T-helper 9 cell (primary cell): ENCODE data around the gene STOML1.

ENCODE experiments used
- DNase-seq: peaks from one replicate; pipeline ENCODE4 v3.0.0-alpha.2; 2020

STOML1 gene

GRCh38 chr15:74019734-74020133, 27.6 kb upstream of the STOML1 start:
- DNase-seq = no peak

- DNase-seq = no peak
These were observed 21.3 kb upstream of the STOML1 start for GRCh38 chr15:74013374-74013894.

GRCh38 chr15:74011610-74012009, 19.5 kb upstream of the STOML1 start:
- no peak for DNase-seq

- no peak for DNase-seq
These were observed 18.9 kb upstream of the STOML1 start for GRCh38 chr15:74010929-74011540.

GRCh38 chr15:74008901-74009300, 16.8 kb upstream of the STOML1 start:
- no peak for DNase-seq

GRCh38 chr15:74007820-74008371, 15.8 kb upstream of the STOML1 start:
- DNase-seq = no peak

- no peak for DNase-seq
These were observed 14.9 kb upstream of the STOML1 start for GRCh38 chr15:74006774-74007639.

- no peak for DNase-seq
These were observed 5.9 kb upstream of the STOML1 start for GRCh38 chr15:73997986-73998385.

GRCh38 chr15:73996939-73997338, 4.8 kb upstream of the STOML1 start:
- DNase-seq = no peak

GRCh38 chr15:73996267-73996666, 4.2 kb upstream of the STOML1 start:
- no peak for DNase-seq

- DNase-seq = no peak
These were observed 3.0 kb upstream of the STOML1 start for GRCh38 chr15:73994912-73995622.

GRCh38 chr15:73994413-73994883, 2.4 kb upstream of the STOML1 start, which contains the start of gene PML:
Gene PML (plus strand): TSS chr15:73994716. CDS start chr15:73994813, 97 bp downstream.
- peak; percentile 85 for DNase-seq

GRCh38 chr15:73993211-73993994, 1.3 kb upstream of the STOML1 start:
- DNase-seq = no peak

- DNase-seq = no peak
These were observed 451 bp upstream of the STOML1 start for GRCh38 chr15:73992594-73992898.

GRCh38 chr15:73991260-73991659, 835 bp downstream of the STOML1 start:
- DNase-seq = no peak

GRCh38 chr15:73990250-73991005, 1.7 kb downstream of the STOML1 start:
- no peak for DNase-seq

- DNase-seq = no peak
These were observed 2.9 kb downstream of the STOML1 start for GRCh38 chr15:73989001-73989798.

GRCh38 chr15:73988445-73988969, 3.6 kb downstream of the STOML1 start:
- DNase-seq = no peak

- DNase-seq = no peak
These were observed 4.2 kb downstream of the STOML1 start for GRCh38 chr15:73987681-73988444.
